Activated naive CD8-positive, alpha-beta T cell treated with anti-CD3 and anti-CD28 coated beads, Interleukin-2, amount 10 ng/mL, durations not matched to agents 7 days and 5 days (primary cell): ENCODE results near the gene RHOBTB1. TPM values are rescaled to one million over a fixed set of nuclear protein-coding genes. Genes with fewer than 3 reads are reported as not detected.
"Not testable (repeated sequence)": the region's sequence is repeated elsewhere in the genome, so short reads cannot be mapped to it uniquely, and the experiment has no call there.

Experiments
- ATAC-seq: fragments of 150-1000 bp; cut with Tn5 transposase; one replicate; pipeline ENCODE4 v1.10.0; 2021; ENCODE audit warnings: low read depth, moderate library complexity
- POLR2A ChIA-PET: fragments of 350-600 bp; sonication (Branson Sonifier 250); formaldehyde crosslinking; loops from one replicate; lab custom pipeline; 2021; ENCODE audit warnings: antibody characterized with exemption; lab: Charles Lee
- DNase-seq: peaks from one replicate; pipeline ENCODE4 v3.0.0; 2021
- H3K27ac Mint-ChIP-seq: one replicate; pipeline ENCODE4 v1.8.0; 2022; ENCODE audit warnings: mild to moderate bottlenecking, mixed read lengths
- H3K27me3 Mint-ChIP-seq: one replicate; pipeline ENCODE4 v1.8.0; 2022; ENCODE audit warnings: mild to moderate bottlenecking, moderate library complexity, mixed read lengths
- H3K36me3 Mint-ChIP-seq: one replicate; pipeline ENCODE4 v1.8.0; 2021; ENCODE audit warnings: mild to moderate bottlenecking, mixed read lengths
- H3K4me1 Mint-ChIP-seq: one replicate; pipeline ENCODE4 v1.8.0; 2021; ENCODE audit warnings: mixed read lengths
- H3K4me3 Mint-ChIP-seq: one replicate; pipeline ENCODE4 v1.8.0; 2022; ENCODE audit warnings: mild to moderate bottlenecking, moderate library complexity, mixed read lengths
- H3K9me3 Mint-ChIP-seq: one replicate; pipeline ENCODE4 v1.8.0; 2021; ENCODE audit warnings: mixed read lengths
- total RNA-seq, 2 experiments: library from RNA; stranded (reverse); gene quantifications; one replicate each; pipeline ENCODE4 v1.2.3, GENCODE V29; 2021

Gene RHOBTB1
- total RNA-seq, 2 experiments from 2014 or later: not detected

GRCh38 chr10:60974463-60975149, 30.6 kb upstream of the RHOBTB1 start:
- Mint-ChIP-seq H3K4me3 (no peak overlapping the region), H3K27me3 (peaks cover 10% of the 10 kb centered on the region), H3K4me1 (no peaks in the 10 kb centered on the region), H3K27ac (no peak overlapping the region), H3K36me3 (no peaks in the 10 kb centered on the region), H3K9me3 (no peaks in the 10 kb centered on the region)
- POLR2A ChIA-PET: no interaction called here
- ATAC-seq (no peak), DNase-seq (no peak)

- Mint-ChIP-seq H3K36me3 (no peaks in the 10 kb centered on the region), H3K27me3 (peaks cover 8% of the 10 kb centered on the region)
- POLR2A ChIA-PET: no interaction called here
Observed at GRCh38 chr10:60973086-60973485, 29.1 kb upstream of the RHOBTB1 start.

GRCh38 chr10:60972181-60972580, 28.2 kb upstream of the RHOBTB1 start:
- DNase-seq, H3K4me3 Mint-ChIP-seq, H3K27me3 Mint-ChIP-seq, H3K9me3 Mint-ChIP-seq, H3K27ac Mint-ChIP-seq, ATAC-seq, H3K4me1 Mint-ChIP-seq, H3K36me3 Mint-ChIP-seq, POLR2A ChIA-PET: not testable (repeated sequence)

More at GRCh38 chr10:60973086-60973485, 29.1 kb upstream of the RHOBTB1 start:
- Mint-ChIP-seq H3K9me3 (no peaks in the 10 kb centered on the region), H3K27ac (no peak overlapping the region), H3K4me3 (no peak overlapping the region), H3K4me1 (peaks cover 4% of the 10 kb centered on the region)
- DNase-seq (no peak), ATAC-seq (no peak)

- Mint-ChIP-seq H3K36me3 (no peaks in the 10 kb centered on the region), H3K27me3 (peaks cover 7% of the 10 kb centered on the region), H3K9me3 (no peaks in the 10 kb centered on the region), H3K27ac (no peak overlapping the region), H3K4me1 (peaks cover 8% of the 10 kb centered on the region), H3K4me3 (no peak overlapping the region)
- no peak for DNase-seq
- ATAC-seq: no peak
- POLR2A ChIA-PET: no interaction called here
Observed at GRCh38 chr10:60970526-60970925, 26.5 kb upstream of the RHOBTB1 start.

GRCh38 chr10:60968504-60968903, 24.5 kb upstream of the RHOBTB1 start:
- H3K4me3 Mint-ChIP-seq: no peak overlapping the region

GRCh38 chr10:60967854-60968484, 24.0 kb upstream of the RHOBTB1 start:
- no peaks in the 10 kb centered on the region for H3K9me3 Mint-ChIP-seq
- peaks cover 8% of the 10 kb centered on the region for H3K4me1 Mint-ChIP-seq
- no peaks in the 10 kb centered on the region for H3K36me3 Mint-ChIP-seq
- H3K27me3 Mint-ChIP-seq: peaks cover 9% of the 10 kb centered on the region
- POLR2A ChIA-PET: no interaction called here
- DNase-seq (no peak), ATAC-seq (no peak)
- H3K4me3 Mint-ChIP-seq: no peak overlapping the region
- H3K27ac Mint-ChIP-seq: no peak overlapping the region

More at GRCh38 chr10:60968504-60968903, 24.5 kb upstream of the RHOBTB1 start:
- Mint-ChIP-seq H3K9me3 (no peaks in the 10 kb centered on the region), H3K27me3 (peaks cover 9% of the 10 kb centered on the region), H3K27ac (no peak overlapping the region), H3K4me1 (peaks cover 8% of the 10 kb centered on the region), H3K36me3 (no peaks in the 10 kb centered on the region)
- no peak for DNase-seq
- ATAC-seq: no peak
- POLR2A ChIA-PET: no interaction called here

- Mint-ChIP-seq H3K9me3 (no peaks in the 10 kb centered on the region), H3K36me3 (no peaks in the 10 kb centered on the region), H3K27ac (no peak overlapping the region), H3K27me3 (peaks cover 11% of the 10 kb centered on the region), H3K4me1 (peaks cover 8% of the 10 kb centered on the region), H3K4me3 (no peak overlapping the region)
- ATAC-seq: no peak
- no peak for DNase-seq
- POLR2A ChIA-PET: no interaction called here
Observed at GRCh38 chr10:60967260-60967659, 23.3 kb upstream of the RHOBTB1 start.

GRCh38 chr10:60965696-60966095, 21.7 kb upstream of the RHOBTB1 start:
- no peak for DNase-seq
- Mint-ChIP-seq H3K36me3 (no peaks in the 10 kb centered on the region), H3K27ac (no peak overlapping the region), H3K9me3 (no peaks in the 10 kb centered on the region), H3K4me1 (peaks cover 8% of the 10 kb centered on the region), H3K27me3 (peaks cover 9% of the 10 kb centered on the region), H3K4me3 (no peak overlapping the region)
- POLR2A ChIA-PET: no interaction called here
- no peak for ATAC-seq

GRCh38 chr10:60964257-60965235, 20.6 kb upstream of the RHOBTB1 start:
- Mint-ChIP-seq H3K4me3 (no peak overlapping the region), H3K27me3 (peaks cover 9% of the 10 kb centered on the region), H3K36me3 (no peaks in the 10 kb centered on the region), H3K4me1 (peaks cover 8% of the 10 kb centered on the region), H3K27ac (no peak overlapping the region), H3K9me3 (no peaks in the 10 kb centered on the region)
- ATAC-seq (no peak), DNase-seq (peak; percentile 36)
- POLR2A ChIA-PET: no interaction called here

- POLR2A ChIA-PET: no interaction called here
- H3K9me3 Mint-ChIP-seq: no peaks in the 10 kb centered on the region
- H3K36me3 Mint-ChIP-seq: no peaks in the 10 kb centered on the region
- ATAC-seq (no peak), DNase-seq (no peak)
- no peak overlapping the region for H3K27ac Mint-ChIP-seq
- peaks cover 8% of the 10 kb centered on the region for H3K4me1 Mint-ChIP-seq
- H3K4me3 Mint-ChIP-seq: no peak overlapping the region
- H3K27me3 Mint-ChIP-seq: peaks cover 9% of the 10 kb centered on the region
Observed at GRCh38 chr10:60963441-60964256, 19.7 kb upstream of the RHOBTB1 start.

GRCh38 chr10:60962946-60963345, 19.0 kb upstream of the RHOBTB1 start:
- Mint-ChIP-seq H3K4me1 (peaks cover 2% of the 10 kb centered on the region), H3K9me3 (no peaks in the 10 kb centered on the region), H3K36me3 (no peaks in the 10 kb centered on the region), H3K27ac (no peak overlapping the region), H3K27me3 (peaks cover 9% of the 10 kb centered on the region), H3K4me3 (no peak overlapping the region)
- no peak for ATAC-seq
- POLR2A ChIA-PET: no interaction called here
- no peak for DNase-seq

GRCh38 chr10:60960913-60961312, 16.9 kb upstream of the RHOBTB1 start:
- Mint-ChIP-seq H3K36me3 (no peaks in the 10 kb centered on the region), H3K9me3 (no peaks in the 10 kb centered on the region), H3K27ac (no peak overlapping the region), H3K27me3 (peaks cover 8% of the 10 kb centered on the region), H3K4me3 (no peak overlapping the region), H3K4me1 (no peaks in the 10 kb centered on the region)
- ATAC-seq (no peak), DNase-seq (no peak)
- POLR2A ChIA-PET: no interaction called here

GRCh38 chr10:60960031-60960430, 16.0 kb upstream of the RHOBTB1 start:
- Mint-ChIP-seq H3K36me3 (no peaks in the 10 kb centered on the region), H3K27me3 (peaks cover 7% of the 10 kb centered on the region), H3K4me3 (no peak overlapping the region), H3K27ac (no peak overlapping the region), H3K4me1 (no peaks in the 10 kb centered on the region), H3K9me3 (no peaks in the 10 kb centered on the region)
- DNase-seq: no peak
- ATAC-seq: no peak
- POLR2A ChIA-PET: no interaction called here
